ENCODE data around the gene GUCY2D.

GUCY2D gene

GRCh38 chr17:8067806-8068205 is 65.4 kb downstream of the GUCY2D start:
- DNase-seq (ENCODE audit: low read depth): no peak

GRCh38 chr17:8068736-8069586 is 66.5 kb downstream of the GUCY2D start:
- DNase-seq (ENCODE audit: low read depth): no peak

GRCh38 chr17:8069587-8069860 is 67.1 kb downstream of the GUCY2D start:
- DNase-seq (ENCODE audit: low read depth): no peak
